ENCODE measurements around the gene ELK3.
A peak's percentile ranks its signal among the peaks of the same experiment; 100 is the strongest.

Gene ELK3

DNA sequence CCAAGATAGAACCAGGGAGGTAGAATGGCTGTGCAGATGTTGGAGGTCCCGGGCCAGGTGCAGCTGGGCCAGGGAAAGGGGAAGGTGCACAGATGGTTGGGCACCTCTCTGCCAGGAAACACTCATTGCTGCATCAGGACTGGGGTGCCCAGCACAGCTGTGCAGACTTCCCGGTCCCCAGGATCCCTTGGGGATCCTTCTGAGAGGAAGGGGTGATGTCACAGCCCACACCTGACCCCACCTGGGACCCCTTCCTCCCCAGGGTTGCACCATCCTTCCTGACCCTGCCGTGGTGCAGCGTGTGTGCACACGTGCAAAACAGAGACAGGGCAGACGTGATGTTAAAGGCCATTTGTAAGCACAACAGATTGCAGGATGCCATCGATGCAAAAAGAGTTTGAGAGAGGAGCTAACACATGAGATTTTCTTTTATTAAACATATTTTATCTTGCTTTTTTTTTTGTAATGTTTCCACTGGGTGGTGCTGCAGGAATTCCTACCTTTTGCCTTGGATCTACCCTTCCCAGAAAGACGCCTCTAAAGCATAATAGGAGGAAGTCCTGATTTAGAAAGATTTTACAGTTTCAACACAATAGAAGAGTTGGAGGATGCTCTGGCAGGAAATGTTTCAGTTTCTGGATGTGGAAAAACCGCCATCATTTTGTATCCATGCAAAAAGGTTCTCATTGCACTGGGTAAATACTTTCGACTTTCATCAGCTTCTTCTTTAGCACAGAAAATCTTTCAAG, 14.8 kb downstream of the ELK3 start:
- TF ChIP-seq TCF4 (CRISPR knock-in tag; IDR thresholded peaks at IDR 0.05; ENCODE audit: borderline replicate concordance) (no peak), ISL1 (CRISPR knock-in tag; IDR thresholded peaks at IDR 0.05) (no peak), ESRRG (CRISPR knock-in tag; IDR thresholded peaks at IDR 0.05) (no peak), ZFP30 (CRISPR knock-in tag; IDR thresholded peaks at IDR 0.05) (no peak)
- ATAC-seq: peak; percentile 30

GRCh38 chr12:96210376-96211055, 16.3 kb downstream of the ELK3 start:
- no peak for ATAC-seq
- TF ChIP-seq CSDC2 (CRISPR knock-in tag; IDR thresholded peaks at IDR 0.05) (no peak), ISL1 (CRISPR knock-in tag; IDR thresholded peaks at IDR 0.05) (no peak), ZNF70 (CRISPR knock-in tag; IDR thresholded peaks at IDR 0.05) (no peak), ESRRG (CRISPR knock-in tag; IDR thresholded peaks at IDR 0.05) (no peak), SNAI2 (CRISPR knock-in tag; IDR thresholded peaks at IDR 0.05) (no peak), TOX (CRISPR knock-in tag; IDR thresholded peaks at IDR 0.05; ENCODE audit: borderline replicate concordance) (no peak), GLIS3 (CRISPR knock-in tag; IDR thresholded peaks at IDR 0.05) (no peak), ZNF565 (CRISPR knock-in tag; conservative IDR thresholded peaks at IDR 0.05; ENCODE audit: low read depth) (no peak), BACH2 (CRISPR knock-in tag; IDR thresholded peaks at IDR 0.05; ENCODE audit: borderline replicate concordance) (no peak), ZFP30 (CRISPR knock-in tag; IDR thresholded peaks at IDR 0.05) (no peak), PPARA (CRISPR knock-in tag; IDR thresholded peaks at IDR 0.05; ENCODE audit: borderline replicate concordance) (no peak), ZC3H10 (CRISPR knock-in tag; IDR thresholded peaks at IDR 0.05) (no peak), RARB (CRISPR knock-in tag; IDR thresholded peaks at IDR 0.05) (no peak)
- TF ChIP-seq, protein P1, sequence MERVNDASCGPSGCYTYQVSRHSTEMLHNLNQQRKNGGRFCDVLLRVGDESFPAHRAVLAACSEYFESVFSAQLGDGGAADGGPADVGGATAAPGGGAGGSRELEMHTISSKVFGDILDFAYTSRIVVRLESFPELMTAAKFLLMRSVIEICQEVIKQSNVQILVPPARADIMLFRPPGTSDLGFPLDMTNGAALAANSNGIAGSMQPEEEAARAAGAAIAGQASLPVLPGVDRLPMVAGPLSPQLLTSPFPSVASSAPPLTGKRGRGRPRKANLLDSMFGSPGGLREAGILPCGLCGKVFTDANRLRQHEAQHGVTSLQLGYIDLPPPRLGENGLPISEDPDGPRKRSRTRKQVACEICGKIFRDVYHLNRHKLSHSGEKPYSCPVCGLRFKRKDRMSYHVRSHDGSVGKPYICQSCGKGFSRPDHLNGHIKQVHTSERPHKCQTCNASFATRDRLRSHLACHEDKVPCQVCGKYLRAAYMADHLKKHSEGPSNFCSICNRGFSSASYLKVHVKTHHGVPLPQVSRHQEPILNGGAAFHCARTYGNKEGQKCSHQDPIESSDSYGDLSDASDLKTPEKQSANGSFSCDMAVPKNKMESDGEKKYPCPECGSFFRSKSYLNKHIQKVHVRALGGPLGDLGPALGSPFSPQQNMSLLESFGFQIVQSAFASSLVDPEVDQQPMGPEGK (CRISPR knock-in tag; IDR thresholded peaks at IDR 0.05; ENCODE audit: borderline replicate concordance): no peak
- TF ChIP-seq, protein P2, sequence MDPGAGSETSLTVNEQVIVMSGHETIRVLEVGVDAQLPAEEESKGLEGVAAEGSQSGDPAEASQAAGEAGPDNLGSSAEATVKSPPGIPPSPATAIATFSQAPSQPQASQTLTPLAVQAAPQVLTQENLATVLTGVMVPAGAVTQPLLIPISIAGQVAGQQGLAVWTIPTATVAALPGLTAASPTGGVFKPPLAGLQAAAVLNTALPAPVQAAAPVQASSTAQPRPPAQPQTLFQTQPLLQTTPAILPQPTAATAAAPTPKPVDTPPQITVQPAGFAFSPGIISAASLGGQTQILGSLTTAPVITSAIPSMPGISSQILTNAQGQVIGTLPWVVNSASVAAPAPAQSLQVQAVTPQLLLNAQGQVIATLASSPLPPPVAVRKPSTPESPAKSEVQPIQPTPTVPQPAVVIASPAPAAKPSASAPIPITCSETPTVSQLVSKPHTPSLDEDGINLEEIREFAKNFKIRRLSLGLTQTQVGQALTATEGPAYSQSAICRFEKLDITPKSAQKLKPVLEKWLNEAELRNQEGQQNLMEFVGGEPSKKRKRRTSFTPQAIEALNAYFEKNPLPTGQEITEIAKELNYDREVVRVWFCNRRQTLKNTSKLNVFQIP (CRISPR knock-in tag; IDR thresholded peaks at IDR 0.05; ENCODE audit: borderline replicate concordance, low read depth): no peak

- no peak for ATAC-seq
- TF ChIP-seq GLIS3 (CRISPR knock-in tag; IDR thresholded peaks at IDR 0.05) (no peak), RARB (CRISPR knock-in tag; IDR thresholded peaks at IDR 0.05) (no peak), PPARA (CRISPR knock-in tag; IDR thresholded peaks at IDR 0.05; ENCODE audit: borderline replicate concordance) (no peak), ZNF565 (CRISPR knock-in tag; conservative IDR thresholded peaks at IDR 0.05; ENCODE audit: low read depth) (no peak), CSRNP3 (CRISPR knock-in tag; IDR thresholded peaks at IDR 0.05) (no peak), ARNTL (CRISPR knock-in tag; IDR thresholded peaks at IDR 0.05; ENCODE audit: borderline replicate concordance, low read depth) (no peak), TCF4 (CRISPR knock-in tag; IDR thresholded peaks at IDR 0.05; ENCODE audit: borderline replicate concordance) (no peak), CSDC2 (CRISPR knock-in tag; IDR thresholded peaks at IDR 0.05) (no peak), ZNF70 (CRISPR knock-in tag; IDR thresholded peaks at IDR 0.05) (no peak), ISL1 (CRISPR knock-in tag; IDR thresholded peaks at IDR 0.05) (no peak), BACH2 (CRISPR knock-in tag; IDR thresholded peaks at IDR 0.05; ENCODE audit: borderline replicate concordance) (no peak), ZC3H10 (CRISPR knock-in tag; IDR thresholded peaks at IDR 0.05) (no peak), ZFP30 (CRISPR knock-in tag; IDR thresholded peaks at IDR 0.05) (no peak), SNAI2 (CRISPR knock-in tag; IDR thresholded peaks at IDR 0.05) (no peak), ZFP3 (CRISPR knock-in tag; IDR thresholded peaks at IDR 0.05) (no peak)
- TF ChIP-seq, protein P1 (CRISPR knock-in tag; IDR thresholded peaks at IDR 0.05; ENCODE audit: borderline replicate concordance): no peak
- TF ChIP-seq, protein P3, sequence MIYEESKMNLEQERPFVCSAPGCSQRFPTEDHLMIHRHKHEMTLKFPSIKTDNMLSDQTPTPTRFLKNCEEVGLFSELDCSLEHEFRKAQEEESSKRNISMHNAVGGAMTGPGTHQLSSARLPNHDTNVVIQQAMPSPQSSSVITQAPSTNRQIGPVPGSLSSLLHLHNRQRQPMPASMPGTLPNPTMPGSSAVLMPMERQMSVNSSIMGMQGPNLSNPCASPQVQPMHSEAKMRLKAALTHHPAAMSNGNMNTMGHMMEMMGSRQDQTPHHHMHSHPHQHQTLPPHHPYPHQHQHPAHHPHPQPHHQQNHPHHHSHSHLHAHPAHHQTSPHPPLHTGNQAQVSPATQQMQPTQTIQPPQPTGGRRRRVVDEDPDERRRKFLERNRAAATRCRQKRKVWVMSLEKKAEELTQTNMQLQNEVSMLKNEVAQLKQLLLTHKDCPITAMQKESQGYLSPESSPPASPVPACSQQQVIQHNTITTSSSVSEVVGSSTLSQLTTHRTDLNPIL (CRISPR knock-in tag; IDR thresholded peaks at IDR 0.05; ENCODE audit: low read depth): no peak
Observed at GRCh38 chr12:96211988-96212387, 17.8 kb downstream of the ELK3 start.
